AG08395 (cell line): Measurements from ENCODE around the gene RAB24.
"Not testable (repeated sequence)": the region's sequence is repeated elsewhere in the genome, so short reads cannot be mapped to it uniquely, and the experiment has no call there.

Source experiments
- DNase-seq: peaks from one replicate; pipeline ENCODE4 v3.0.0; 2012; ENCODE audit warnings: mixed read lengths, low spot score

RAB24 gene

DNA sequence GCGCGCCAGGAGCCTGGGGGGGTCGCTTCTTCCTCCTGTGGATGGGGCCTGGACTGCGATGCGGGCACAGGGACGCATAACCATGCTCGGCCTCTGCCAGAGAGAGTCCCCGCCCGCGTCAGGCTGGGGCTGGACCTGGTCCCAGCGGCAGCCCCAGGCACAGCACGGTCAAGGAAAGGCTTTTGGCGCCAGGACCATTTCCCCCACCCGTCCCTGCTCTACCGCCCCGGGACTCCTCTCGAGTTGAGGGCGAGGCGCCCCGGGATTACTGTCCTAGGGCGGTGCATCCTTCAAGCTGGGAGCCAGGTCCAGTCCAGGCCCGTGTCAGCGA, 7.8 kb upstream of the RAB24 start:
- no peak for DNase-seq

DNA sequence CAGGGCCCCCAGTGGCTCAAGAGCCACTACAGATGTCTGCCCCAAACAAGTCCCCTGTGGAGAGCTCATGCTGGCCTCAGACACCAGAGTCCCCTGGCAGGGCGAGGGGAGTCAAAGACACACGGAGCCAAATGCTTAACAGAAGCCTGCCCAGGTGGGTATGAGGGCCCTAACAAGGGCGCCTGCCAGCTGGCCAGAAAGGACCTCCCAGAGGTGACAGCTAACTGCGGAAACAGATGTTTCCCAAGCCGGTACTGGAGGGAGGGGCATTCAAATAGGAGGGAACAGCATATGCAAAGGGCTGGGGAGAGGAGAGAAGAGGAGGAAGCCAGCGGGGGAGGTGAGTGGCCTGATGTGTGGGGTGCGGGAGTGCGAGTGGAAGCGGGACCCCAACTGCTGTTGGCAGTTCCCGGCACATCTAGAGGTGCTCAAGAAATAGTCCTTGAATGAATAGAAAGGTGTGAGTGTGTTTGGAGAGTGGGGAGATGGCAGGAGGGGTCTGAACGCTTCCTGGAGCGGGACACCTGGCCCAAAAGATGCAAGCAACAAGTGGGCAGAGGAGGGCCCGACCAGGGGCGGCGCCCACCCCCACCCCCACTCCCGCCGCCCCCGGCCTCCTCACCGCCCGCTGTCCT, 7.4 kb upstream of the RAB24 start:
- no peak for DNase-seq

DNA sequence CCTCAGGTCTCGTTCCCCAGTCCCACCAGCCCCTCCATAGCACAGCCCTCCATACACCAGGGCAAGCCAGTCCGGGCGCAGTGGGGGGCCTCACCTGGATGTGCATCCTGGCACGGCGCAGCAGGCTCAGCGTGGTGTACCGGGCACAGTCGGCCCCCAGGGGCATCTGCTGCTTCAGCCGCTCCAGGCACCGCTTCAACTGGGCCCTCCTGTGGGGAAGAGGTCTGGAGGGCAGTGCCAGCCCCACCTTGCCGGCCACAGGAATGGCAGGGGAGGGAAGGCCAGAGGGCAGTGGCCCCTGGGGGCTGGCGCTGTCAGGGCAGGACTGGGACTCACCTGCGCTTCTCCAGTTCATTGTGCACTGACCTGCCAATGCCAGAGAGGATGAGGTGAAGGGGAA, 6.8 kb upstream of the RAB24 start:
- DNase-seq = no peak

DNA sequence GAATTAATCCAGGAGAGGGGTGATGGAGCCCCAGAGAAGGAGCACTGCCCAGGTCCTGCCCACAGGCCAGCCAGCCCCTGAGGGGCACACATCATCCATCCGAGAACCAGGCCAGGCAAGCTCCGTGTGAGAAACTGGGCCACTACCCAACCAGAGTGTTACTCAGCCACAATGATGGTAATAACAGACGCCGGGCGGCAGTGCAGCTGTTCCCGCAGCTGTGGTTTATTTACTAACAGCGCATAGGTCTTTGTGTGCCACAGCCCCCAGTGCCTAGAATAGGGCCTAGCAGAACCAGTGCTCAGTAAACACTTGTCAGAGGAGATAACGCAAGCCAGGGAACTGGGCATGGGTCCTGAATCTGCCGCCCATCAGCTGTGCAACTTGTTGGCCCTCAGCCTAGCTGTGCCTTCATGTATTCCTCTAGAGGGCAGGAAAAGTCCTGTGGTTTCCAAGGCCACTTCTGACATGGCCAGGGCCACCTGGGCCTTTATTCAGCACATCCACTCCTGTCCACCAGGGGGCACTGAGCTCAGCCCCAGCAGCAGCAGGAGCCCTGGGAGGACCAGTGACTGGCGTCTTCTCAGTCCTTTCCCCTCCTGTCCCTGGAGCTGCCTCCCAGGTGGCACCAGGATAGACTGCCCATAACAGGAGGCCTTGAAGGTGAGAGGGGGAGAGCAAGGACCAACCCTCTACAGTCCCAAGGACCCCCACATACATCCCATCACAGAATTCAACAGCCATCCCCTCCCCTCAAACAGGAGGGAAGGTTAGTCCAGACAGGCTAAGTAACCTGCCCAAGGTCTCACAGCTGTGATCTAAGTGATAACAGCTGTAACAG, 6.1 kb upstream of the RAB24 start:
- DNase-seq = peak; percentile 45

DNA sequence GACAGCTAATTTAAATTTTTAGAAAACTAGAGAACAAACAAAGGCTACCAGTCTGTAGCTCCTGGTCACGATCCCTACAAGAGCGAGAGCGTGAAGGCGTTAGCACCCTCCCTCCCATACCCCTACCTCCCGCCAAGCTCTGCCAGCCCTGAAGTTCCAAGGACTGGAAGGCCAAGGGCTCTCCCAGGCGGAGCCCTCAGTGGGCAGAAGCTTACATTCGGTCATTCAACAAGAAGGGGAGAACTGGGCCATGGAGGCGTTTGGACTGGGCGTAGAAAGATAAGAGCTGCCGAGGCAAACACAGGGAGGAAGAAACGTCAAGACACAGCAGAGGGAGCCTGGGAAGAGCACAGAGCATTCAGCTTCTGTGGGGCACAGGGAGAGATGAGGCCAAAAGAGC, 5.2 kb upstream of the RAB24 start:
- no peak for DNase-seq

DNA sequence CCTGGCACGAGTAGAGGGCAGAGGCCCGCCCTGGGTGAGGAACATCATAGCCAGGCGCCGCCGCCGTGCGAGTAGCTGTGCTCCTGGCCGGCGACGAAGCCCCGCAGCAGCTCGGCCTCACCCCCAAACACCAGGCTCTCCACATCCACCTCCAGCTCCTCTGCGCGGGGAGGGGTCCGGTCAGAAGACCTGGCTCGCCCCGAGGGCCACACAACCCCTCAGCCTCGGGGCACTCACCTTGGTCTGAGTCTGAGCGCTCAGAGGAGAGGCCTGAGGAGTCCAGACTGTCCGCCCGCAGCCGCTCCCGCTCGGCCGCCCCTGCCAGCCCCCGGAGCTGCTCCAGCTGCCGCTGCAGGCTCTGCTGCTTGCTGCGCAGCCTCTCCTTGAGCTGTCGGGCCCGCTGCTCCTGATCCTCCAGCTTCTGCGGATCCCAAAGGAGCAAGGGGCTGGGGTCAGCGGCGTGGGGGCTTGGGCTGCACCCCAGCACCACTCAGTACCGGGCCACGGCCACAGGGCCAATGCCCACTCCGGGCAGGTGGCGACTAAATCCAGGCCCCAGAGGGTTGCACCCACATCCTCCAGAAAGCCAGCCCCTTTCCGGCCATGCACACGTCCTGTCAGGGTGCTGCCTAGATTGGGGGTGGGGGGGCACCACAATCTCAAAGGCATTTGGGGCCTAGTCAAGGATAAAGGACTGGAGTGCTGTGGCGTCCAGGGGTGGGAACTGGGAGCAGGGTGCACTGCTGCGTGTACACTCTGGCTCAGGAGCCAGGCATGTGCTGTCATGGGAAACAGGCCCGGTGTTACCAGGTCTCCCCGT, 4.2 kb upstream of the RAB24 start:
- DNase-seq = no peak

DNA sequence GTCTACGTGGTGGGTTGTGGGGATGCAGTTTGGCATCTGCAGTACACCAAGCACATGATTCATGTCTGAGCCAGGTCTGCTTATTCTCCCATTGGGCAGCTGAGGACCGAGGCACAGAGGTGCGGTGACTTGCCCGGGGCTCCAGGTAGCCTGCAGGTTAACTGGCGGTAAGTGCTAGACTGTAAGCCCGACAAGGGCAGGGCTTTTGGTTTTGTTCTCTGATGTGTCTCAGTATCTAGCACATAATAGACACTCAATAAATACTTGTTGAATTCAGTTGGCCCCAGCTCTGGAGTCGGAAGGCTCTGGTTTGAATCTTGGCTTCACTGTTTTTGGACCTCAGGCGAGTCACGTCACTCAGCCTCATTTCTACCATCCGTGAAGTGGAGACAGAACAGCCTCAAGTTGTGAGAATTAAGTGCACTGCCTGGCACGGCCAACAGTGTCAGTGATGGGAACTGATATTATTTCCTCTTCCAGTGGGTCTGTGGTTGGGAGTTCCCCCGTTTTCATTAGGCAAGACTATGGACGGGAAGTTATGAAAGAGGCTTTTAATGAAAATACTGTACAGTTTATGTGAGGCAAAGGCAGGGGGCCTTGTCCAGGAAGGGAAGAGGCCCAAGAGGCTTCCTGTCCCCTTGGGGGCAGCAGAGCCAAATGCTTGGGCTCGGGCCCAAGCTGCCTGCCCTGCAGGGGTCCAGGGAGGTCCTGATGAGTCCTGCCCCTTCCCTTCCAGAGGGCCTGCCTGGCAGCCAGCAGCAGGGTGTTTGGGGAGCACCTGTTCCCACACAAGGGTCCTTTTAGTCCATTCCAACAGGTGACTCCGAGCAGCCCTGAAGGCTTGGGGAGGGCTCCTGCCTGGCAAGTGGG, 3.4 kb upstream of the RAB24 start:
- DNase-seq = no peak

DNA sequence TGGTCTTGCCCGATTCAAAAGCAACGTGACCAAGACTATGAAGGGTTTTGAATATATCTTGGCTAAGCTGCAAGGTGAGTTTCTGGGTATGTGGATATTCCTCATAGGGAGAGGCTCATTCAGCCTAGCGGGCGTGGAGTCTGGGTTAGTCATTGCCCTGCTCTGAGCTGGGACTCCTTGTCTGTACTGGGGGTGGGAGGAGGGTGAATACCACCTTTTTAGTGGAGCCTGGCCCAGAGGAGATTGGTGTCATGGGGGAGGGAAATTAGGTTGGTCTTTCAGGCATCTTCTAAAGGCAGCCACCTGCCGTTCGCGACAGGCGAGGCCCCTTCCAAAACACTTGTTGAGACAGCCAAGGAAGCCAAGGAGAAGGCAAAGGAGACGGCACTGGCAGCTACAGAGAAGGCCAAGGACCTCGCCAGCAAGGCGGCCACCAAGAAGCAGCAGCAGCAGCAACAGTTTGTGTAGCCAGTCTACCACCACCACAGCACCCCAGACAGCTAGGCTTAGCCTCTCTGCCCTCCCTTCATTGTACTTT, 2.7 kb upstream of the RAB24 start:
- not testable (repeated sequence) for DNase-seq

DNA sequence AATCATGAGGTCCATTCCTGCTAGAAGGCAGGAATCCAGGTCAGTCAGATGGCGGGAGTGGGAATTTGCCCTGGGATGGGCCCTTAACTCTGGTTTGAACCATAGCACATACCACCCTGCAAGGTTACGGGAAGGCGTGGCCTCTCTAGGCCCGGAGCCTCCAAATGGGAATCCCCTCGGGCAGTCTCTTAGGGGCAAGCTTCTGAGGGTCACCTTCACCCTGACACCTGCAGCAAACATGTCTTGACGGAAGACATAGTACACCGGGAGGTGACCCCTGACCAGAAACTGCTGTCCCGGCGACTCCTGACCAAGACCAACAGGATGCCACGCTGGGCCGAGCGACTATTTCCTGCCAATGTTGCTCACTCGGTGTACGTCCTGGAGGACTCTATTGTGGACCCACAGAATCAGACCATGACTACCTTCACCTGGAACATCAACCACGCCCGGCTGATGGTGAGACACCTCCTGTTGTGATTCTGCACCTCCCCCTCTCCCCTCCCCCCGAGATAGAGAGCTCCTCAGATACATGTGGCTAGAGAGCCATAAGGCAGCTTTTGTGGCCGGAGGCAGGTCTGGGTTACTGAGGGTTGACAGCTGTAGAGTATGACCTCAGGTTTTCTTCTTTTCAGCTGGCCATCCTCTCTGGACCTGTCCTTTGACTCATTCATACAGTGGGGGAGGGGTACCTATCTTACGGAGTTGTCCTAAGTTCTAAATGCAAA, 1.0 kb upstream of the RAB24 start:
- no peak for DNase-seq

DNA sequence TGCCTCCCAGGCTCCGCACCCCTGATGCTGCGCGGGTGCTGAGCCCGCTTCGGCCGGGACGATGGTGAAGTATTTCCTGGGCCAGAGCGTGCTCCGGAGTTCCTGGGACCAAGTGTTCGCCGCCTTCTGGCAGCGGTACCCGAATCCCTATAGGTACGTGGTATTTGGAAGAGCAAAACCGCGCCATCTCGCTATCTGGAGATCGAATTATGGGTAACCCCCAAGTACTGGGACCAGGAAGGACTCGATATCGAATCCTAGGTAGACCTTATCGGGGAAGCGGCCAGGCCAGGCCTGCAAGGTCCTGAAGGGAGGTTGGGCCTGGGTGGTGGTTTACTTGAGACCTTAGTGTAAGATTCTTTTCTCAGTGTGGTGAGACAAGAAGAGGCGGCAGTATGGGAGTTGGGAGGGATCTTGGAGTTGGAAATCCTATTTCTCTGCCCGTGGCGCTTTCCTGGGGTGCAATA, 439 bp upstream of the RAB24 start:
- DNase-seq = no peak

DNA sequence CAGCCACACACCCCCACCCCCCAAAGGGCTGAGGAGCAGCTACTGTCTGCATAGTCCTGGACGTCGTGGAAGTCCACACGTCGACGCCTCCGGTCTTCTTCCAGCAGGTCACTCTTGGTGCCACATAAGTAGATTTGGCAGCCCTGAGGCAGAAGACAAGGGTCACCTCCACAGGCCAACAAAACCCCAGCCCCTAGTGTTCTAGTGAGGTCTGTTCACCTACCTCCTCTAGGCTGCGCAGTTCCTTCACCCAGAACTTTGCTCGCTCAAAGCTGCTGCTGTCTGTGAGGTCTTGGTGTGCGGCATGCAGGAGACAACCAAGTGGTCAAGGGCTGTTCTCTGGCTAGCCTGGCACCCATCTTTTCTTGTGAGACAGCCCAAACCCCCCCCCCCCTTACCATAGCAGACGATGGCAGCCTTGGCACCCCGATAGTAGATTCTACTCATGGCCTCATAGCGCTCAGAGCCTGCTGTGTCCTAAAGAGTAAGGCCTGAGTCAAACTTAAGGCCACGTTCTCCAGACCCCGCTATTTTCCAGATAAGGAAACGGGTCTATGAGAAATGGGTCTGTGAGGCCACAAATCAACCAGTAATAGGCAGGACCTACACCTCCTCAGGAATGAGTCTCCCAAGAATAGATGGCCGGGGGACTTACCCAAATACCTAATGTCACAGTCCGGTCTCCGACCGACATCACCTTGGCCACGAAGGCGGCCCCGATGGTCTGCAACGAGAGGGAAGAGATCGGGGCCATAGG, 987 bp downstream of the RAB24 start:
- no peak for DNase-seq

DNA sequence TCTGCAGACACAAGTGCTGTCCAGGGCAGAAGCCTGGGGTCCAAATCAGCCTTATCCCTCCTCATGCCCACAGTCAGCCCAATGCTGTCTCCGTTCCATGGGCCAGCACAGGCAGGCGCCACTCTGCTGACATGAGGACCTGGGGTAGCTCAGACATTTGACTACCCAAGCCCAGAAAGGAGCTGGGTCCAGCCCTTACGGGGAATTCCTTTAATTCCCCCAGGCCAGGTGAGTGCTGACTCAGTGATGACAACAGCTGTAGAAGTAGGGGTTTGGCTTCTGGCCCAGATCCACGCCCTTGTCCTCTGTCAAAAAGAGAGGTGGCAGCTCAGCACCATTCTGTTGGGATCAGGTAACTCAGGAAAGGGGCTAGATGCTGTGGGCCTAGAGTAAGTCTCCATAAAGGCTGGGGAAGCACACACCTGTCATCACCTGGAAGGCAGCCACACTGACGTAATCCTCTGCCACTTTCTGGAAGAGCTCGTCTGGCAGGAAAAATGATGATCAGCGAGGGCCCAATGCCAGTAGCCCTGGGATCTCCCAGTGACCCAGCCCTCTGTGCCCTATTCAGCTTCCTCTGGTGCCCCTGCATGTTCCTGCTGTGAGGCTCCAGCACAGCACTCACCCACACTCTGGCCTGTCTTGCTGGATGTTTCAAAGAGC, 1.9 kb downstream of the RAB24 start:
- no peak for DNase-seq

DNA sequence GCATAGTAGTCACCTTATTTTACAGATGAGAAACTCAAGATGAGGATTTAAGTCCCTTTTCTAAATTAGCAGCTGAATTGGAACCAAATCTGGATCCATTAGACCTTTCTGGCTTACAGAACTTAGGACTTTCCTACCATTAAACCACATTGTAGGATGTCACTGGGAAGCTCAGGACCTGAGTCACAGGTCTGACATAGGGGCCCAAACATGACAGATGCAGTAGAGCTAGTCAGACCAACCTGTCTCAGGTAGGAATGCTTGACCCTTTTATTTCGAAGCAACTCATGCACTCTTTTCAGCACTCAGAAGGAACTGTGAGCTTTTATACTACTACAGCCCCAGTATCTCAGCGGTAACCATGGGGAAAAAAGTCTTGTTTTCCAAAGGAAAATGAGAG, 2.6 kb downstream of the RAB24 start:
- DNase-seq = no peak

DNA sequence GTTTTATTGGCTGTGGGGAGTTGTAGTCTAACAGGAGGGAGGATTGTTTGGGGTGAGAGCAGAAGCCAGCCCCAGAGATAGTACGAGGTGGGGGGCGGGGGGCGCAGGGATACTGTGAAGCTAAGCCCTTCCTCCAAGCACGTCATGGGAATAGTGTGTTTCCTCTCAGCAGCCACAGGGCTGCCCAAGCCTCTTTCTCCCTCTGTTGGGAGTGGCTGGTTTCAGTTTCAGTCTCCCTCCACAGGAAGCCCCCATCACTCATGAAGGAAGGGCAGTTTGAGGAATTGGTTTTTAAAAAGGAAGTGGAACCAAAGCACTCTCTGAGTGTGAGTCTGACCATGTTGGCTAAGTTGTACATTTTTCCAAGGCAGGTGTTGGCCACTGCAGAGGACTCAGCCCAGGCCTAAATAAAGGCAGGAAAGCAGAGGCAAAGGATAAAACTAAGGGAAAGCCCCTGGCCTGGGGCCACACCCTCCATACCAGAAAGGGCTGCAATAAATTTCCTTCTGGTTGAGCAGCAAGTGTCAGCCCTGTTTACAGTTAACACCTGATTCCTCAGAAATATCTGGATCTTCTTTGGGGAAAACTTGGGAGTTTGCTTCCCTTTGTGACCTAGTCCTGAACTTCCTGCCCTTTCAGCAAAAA, 3.2 kb downstream of the RAB24 start:
- DNase-seq = peak; percentile 55

DNA sequence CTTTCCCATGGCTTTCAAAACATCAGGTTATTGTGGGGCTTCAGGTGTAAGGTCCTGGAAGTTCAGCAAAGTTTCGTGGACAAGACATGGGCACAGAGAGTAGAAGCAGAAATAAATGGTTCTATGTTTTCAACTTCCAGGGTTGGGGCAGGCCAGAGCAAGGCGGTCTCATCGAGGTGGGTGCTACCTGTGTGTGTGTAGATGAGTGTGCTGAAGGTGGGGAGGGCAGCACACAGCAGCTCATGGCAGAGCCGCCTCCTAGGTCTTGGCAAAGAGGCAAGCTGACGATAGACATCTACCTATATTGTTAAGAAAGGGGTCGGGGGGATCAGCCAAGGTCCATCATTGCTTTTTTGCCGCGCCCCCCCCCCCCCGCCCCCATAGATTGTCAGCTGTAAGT, 3.8 kb downstream of the RAB24 start:
- no peak for DNase-seq

DNA sequence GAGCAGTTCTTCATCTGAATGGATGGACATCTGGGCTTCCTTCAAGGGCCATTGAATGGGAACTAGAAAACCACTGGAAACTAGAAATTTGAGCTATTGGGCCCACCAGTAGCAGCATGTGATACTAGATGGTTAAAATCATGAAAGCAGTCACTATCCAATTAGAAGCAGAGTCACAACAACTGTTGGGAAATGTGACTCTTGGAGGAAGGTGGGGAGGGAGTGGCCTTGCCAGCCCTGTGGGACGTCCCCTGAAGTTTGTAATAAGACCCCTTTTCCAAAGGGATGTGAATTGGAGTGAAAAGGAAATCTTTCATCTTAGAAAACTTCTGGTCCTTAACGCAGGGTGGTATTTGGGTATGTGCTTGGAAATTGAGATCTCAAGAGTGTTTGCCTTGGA, 5.6 kb downstream of the RAB24 start:
- no peak for DNase-seq

DNA sequence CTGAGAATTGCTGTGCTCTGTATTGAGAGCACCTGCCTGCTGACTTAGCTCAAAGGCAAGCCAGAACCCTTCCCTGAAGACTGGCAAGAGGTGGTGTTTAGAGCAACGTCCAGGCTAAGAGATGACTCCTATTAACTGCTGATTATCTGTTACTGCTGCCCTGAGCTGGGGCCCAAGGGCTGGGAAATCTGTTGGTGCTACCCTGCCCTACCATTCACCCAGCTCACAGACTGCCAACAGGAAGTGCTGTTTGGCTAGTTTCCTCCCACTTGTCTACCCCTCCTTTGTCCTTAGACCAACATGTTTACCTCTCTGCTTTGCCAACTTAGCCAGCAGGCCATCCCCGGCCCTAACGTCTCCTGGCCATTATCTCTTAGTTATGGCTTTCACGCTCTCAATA, 6.9 kb downstream of the RAB24 start:
- DNase-seq = no peak

DNA sequence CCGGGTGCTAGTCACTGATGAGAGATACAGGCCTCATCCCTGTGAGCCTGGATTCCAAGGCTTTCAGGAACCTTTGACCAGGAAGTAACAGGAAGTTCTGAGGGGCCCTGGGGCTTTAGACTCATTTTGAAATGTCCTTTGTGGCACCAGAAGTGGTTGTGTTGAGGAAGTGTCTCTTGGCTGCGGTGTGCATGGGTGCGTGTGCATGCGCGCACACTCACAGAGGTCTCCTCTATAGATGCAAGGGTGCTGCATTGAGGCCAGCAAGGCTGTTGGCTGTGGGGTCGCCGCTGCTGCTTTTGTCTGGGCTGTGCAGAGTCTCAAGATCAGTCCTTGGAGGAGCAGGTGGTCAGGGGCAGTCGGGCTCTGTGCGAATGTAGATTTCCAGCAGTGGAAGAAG, 7.6 kb downstream of the RAB24 start:
- DNase-seq = no peak

DNA sequence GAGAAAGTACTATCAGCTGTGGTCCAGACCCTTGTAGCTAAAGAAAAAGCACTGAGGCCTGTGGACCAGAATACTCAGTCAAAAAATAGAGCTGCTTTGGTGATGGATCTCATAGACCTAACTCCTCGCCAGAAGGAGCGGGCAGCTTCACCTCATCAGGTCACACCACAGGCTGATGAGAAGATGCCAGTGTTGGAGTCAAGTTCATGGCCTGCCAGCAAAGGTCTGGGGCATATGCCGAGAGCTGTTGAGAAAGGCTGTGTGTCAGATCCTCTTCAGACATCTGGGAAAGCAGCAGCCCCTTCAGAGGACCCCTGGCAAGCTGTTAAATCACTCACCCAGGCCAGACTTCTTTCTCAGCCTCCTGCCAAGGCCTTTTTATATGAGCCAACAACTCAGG, 8.9 kb downstream of the RAB24 start:
- DNase-seq = no peak
